HuH-7 (cell line): ENCODE measurements around the gene PRRT4.
A peak's percentile ranks its signal among the peaks of the same experiment; 100 is the strongest.

ENCODE experiments used
- DNase-seq: peaks from one replicate; pipeline ENCODE4 v3.0.0; 2011; ENCODE audit warnings: low spot score

The PRRT4 gene

GRCh38 chr7:128361411-128362379, at the start of gene PRRT4:
Gene PRRT4, minus strand, starts transcription at chr7:128361690.
- DNase-seq, result peak; percentile 77

GRCh38 chr7:128410451-128410753, 48.9 kb upstream of the PRRT4 start:
- no peak for DNase-seq

GRCh38 chr7:128409596-128410450, 48.3 kb upstream of the PRRT4 start, which contains the start of gene IMPDH1:
Gene IMPDH1, minus strand, starts transcription at chr7:128409982. Its CDS starts 81 bp downstream, at chr7:128409901.
- peak; percentile 94 for DNase-seq

GRCh38 chr7:128408709-128409595, 47.5 kb upstream of the PRRT4 start:
- no peak for DNase-seq

GRCh38 chr7:128407751-128408708, 46.5 kb upstream of the PRRT4 start:
- no peak for DNase-seq

- DNase-seq, result no peak
Observed at GRCh38 chr7:128407233-128407589, 45.7 kb upstream of the PRRT4 start.

- DNase-seq, result no peak
Observed at GRCh38 chr7:128406314-128407232, 45.1 kb upstream of the PRRT4 start.

GRCh38 chr7:128405471-128406313, 44.2 kb upstream of the PRRT4 start:
- DNase-seq, result peak; percentile 71

GRCh38 chr7:128404886-128405470, 43.5 kb upstream of the PRRT4 start:
- no peak for DNase-seq

- no peak for DNase-seq
Observed at GRCh38 chr7:128404143-128404681, 42.7 kb upstream of the PRRT4 start.

- no peak for DNase-seq
Observed at GRCh38 chr7:128403676-128404075, 42.2 kb upstream of the PRRT4 start.

GRCh38 chr7:128402356-128402755, 40.9 kb upstream of the PRRT4 start:
- DNase-seq, result no peak

GRCh38 chr7:128400566-128400965, 39.1 kb upstream of the PRRT4 start:
- no peak for DNase-seq

- no peak for DNase-seq
Observed at GRCh38 chr7:128399991-128400390, 38.5 kb upstream of the PRRT4 start.

GRCh38 chr7:128398841-128399135, 37.3 kb upstream of the PRRT4 start:
- DNase-seq, result no peak

GRCh38 chr7:128398016-128398840, 36.7 kb upstream of the PRRT4 start:
- DNase-seq, result peak; percentile 88

- DNase-seq, result no peak
Observed at GRCh38 chr7:128396357-128396756, 34.9 kb upstream of the PRRT4 start.
